HG02885 (cell line): ENCODE data around the gene MT1B.
"Not testable (repeated sequence)": the region's sequence is repeated elsewhere in the genome, so short reads cannot be mapped to it uniquely, and the experiment has no call there.

ENCODE experiments used
- ATAC-seq: cut with Tn5 transposase; IDR thresholded peaks from one replicate; pipeline ENCODE4 v1.9.1; 2021; ENCODE audit warnings: mild to moderate bottlenecking; ENCODE audit not compliant: unreplicated experiment, poor library complexity

Gene MT1B

DNA sequence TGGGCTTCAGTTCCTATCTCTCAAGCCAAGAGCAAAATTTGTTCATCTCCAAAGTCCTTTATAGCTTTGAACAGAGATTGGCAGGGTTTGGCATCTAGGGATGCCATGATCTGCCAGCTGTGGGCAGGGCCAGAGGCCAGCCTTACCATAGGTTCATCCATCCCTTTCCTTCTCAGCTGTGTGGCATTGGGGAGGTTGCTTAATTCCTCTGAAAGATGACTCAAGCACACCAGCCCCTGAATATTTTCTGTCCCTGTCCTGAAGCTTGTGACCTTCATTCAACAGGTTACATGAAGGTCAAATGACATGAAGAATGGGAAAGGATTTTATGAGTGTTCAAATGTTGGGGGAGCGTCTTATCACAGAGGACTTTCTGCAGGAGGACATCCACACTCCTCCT, 12.8 kb downstream of the MT1B start:
- no peak for ATAC-seq

DNA sequence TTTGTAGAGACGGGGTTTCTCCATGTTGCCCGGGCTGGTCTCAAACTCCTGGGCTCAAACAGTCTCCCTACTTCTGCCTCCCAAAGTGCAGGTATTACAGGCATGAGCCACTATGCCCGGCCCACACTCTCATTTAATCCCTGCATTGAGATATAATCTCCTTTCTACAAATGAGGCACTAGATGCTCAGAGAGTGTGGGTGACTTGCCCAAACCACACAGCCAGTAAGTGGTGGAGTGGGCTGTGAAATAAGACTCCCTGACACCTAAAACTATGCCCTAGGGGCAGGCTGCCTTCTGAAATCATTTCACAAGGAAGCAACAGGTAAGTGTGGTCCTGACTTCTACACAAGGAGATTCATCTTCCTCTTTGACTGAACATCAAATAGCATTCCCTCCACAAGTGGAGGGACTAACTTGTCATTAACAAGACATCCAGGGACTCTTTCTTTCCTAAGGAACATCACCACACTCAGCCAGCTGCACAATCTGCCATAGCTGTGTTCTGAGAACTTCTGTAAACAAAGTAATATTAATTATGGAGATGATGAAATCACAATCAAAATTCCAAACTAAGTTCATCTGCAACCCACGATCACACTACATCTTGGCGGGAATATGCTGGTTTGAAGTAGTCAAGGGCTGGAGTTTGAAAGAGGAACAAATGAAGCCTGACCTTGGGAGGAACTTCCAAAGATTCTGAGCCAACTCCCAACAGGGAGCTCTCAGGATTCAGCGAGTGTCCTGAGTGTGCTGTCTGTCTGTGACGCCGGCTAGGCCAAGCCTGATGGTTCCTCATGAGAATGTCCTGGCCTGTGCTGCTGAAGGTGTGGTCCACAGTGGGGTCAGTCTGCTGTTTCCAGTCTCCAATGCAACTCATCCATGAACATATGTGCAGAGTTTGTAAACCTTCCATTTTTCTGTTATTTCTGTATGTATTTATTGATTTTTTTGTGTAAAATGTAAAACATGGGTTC, 13.9 kb downstream of the MT1B start:
- not testable (repeated sequence) for ATAC-seq

DNA sequence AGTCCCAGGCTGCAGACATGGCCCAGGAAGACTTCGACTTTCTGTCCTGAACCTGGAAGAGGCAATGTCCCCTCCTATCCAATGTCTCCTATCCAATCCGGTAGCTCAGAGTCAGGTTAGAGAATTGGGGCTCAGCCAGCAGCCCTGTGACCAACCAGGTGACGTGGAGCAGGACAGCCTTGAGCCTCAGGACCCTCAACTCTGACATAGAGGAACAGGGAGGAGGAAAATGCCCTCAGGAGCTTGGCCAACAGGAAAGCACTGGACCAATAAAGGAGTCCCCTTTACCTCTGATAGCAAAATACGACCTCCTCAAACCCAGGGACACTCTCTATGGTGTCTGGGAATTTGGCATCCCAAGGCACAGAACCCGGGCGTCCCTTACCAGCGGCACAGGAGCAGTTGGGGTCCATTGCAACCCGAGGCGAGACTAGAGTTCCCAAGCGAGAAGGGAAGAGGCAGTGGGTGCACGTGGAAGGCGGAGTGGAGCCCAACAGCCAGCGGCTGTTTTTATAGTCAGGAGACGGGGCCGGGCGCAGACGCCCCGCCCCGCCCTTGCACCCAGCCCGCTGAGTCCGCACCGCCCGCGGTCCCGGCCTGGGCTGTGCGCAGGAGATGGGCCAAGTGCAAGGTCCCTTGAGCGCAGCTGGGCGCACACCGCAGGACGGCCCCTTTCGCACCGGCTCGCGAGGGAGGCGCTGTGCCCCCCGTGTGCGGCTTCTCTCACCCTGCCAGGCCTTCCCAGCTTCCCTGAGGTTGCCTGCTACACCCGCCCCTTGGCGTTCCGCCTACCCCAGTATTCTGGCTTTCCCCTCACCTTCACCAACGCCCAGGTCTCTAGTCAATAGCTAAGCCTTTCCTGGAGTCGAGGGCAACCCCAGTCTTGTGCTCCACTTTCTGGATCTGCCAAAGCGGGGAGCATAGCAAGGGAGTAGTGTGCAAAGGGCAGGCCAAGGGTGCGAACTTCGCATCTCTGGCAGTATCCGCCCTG, 16.2 kb downstream of the MT1B start, which contains the start of gene MT1G:
TSS of gene MT1G (minus strand) at position 485 of the 991 bp plus-strand sequence. CDS start at position 413, 72 bp downstream.
- ATAC-seq: no peak

DNA sequence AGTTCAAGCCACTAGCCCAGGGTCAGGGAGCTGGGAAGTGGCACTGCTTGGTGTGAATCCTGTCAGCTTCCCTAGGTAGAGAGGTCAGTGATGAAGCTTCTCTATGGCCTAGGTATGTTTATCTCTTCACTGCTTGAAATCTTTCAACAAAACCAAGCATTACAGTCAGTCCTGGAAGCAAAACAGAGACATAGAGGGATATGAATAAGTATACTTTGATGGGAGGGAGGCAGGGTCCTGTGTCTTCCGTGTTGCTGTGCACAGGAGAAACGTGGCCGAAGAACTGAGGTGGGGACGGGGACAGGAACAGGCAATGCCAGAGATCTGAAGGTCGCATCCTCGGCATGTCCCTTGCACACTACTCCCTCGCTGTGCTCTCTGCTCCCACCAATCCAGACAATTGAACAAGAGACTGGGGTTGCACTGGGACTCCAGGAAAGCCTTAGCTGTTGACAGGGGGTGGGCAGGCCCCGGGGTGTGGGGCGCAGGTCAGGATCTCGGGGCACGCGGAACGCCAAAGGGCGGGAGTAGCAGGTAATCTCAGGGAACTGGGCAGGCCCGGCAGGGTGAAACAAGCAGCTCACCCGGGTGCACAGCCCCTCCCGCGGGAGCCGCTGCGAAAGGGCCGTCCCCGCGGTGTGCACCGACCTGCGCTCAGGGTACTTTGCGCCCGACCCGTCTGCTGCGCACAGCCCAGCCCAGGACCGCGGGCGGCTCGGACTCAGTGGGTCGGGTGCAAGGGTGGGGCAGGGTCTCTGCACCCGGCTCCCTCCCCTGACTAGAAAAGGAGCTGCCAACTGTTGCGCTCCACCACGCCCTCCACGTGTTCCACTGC, 17.5 kb downstream of the MT1B start, which contains the start of gene MT1H:
TSS of gene MT1H (plus strand) at position 810 of the 835 bp plus-strand sequence. CDS start 71 bp downstream, outside the sequence.
- no peak for ATAC-seq

DNA sequence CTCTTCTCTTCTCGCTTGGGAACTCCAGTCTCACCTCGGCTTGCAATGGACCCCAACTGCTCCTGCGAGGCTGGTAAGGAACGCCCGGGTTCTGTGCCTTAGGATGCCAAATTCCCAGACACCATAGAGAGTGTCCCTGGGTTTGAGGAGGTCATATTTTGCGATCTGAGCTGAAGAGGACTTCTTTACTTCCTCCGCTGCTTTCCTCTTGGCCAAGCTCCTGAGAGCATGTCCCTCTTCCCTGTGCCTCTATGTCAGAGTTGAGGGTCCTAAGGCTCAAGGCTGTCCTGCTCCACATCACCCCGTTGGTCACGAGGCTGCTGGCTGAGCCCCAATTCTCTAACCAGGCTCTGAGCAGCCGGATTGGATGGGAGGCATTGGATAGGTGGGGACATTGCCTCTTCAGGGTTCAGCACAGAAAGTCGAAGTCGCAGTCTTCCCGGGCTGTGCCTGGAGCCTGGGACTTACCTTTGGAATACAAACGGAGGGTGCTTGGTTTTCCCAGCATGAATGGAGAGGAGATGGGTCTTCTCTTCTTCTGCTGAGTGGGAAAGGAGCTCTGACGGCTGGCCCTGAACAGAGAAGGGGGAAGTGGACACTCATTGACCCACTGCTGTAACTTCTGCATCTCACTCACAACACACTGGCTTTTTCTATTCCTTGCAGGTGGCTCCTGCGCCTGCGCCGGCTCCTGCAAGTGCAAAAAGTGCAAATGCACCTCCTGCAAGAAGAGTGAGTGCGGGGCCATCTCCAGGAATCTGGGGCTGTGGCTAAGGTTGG, 18.3 kb downstream of the MT1B start:
- ATAC-seq: no peak

DNA sequence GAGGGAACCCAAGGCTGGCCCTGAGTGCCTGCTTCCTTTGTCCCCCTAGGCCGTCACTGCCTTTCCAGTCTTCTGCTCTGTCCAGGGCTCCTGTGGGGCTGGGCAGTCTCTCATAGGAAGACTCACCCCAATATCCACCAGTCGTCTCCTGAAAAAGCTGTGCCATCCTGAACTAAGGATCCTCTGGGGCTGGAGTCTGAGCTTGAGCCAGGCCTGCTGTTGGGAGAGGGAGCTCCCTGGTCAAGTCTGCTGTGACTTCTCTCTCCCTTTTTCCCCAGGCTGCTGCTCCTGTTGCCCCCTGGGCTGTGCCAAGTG, 18.9 kb downstream of the MT1B start:
- no peak for ATAC-seq

DNA sequence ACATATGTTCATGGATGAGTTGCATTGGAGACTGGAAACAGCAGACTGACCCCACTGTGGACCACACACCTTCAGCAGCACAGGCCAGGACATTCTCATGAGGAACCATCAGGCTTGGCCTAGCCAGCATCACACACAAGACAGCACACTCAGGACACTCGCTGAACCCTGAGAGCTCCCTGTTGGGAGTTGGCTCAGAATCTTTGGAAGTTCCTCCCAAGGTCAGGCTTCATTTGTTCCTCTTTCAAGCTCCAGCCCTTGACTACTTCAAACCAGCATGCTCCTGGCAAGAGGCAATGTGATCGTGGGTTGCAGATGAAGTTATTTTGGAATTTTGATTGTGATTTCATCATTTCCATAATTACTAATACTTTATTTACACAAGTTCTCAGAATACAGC, 20.0 kb downstream of the MT1B start:
- not testable (repeated sequence) for ATAC-seq

DNA sequence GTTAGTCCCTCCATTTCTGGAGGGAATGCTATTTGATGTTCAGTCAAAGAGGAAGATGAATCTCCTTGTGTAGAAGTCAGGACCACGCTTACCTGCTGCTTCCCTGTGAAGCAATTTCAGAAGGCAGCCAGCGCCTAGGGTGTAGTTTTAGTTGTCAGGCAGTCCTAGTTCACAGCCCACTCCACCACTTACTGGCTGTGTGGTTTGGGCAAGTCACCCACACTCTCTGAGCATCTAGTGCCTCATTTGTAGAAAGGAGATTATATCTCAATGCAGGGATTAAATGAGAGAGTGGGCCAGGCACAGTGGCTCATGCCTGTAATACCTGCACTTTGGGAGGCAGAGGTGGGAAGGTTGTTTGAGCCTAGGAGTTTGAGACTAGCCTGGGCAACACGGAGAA, 20.5 kb downstream of the MT1B start:
- not testable (repeated sequence) for ATAC-seq

DNA sequence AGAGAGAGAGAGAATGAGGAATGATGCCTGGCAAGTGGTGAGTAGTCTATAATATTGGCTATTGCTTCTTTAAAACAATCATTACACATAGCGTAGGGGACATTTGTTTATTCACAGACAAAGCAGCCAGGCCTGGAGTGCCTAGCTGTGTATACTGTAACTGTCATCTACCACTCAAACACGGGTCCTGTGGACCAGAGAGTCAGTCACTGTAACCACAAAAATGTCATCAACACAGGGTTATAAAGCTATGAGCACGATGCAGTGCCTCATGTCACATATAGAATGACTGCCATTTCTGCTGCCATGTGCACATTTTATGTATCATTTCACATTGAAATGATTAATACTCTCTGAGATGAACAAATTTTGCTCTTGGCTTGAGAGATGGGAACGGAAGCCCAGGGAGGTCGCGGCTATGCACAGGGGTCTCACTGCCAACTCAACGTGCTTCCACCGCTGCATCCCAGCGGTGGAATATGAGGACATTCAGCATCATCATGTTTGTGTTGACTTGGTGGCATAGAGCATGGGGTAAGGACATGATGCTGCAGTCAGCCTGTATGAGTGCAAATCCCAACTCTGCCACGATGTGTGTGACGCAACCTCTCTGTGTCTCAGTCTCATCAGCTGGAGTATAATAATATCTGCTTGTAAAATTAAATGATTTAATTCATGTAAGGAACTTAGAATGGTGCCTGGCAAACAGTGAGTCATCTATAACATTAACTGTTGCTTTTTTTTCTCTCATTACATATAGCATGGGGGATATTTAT, 21.3 kb downstream of the MT1B start:
- no peak for ATAC-seq

DNA sequence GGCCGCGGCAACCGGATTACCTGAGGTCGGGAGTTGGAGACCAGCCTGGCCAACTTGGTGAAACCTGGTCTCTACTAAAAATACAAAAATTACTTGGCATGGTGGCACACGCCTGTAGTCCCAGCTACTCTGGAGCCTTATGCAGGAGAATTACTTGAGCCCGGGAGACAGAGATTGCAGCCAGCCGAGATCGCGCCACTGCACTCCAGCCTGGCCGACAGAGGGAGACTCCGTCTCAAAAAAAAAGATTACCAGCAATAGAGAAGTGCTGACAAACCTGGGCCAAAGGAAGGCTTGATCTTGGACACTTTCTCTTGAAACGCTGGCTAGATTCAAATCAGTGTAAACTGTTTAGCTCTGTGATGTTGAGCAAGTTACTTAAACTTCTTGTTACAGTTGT, 22.2 kb downstream of the MT1B start:
- ATAC-seq: no peak

DNA sequence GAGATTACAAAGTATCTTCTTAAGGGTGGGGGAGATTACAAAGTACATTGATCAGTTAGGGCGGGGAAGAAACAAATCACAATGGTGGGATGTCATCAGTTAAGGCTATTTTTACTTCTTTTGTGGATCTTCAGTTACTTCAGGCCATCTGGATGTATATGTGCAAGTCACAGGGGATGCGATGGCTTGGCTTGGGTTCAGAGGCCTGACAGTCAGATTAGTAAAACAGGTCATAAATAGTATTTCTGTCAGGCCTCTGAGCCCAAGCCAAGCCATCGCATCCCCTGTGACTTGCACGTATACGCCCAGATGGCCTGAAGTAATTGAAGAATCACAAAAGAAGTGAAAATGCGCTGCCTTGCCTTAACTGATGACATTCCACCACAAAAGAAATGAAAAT, 22.9 kb downstream of the MT1B start:
- ATAC-seq: not testable (repeated sequence)

DNA sequence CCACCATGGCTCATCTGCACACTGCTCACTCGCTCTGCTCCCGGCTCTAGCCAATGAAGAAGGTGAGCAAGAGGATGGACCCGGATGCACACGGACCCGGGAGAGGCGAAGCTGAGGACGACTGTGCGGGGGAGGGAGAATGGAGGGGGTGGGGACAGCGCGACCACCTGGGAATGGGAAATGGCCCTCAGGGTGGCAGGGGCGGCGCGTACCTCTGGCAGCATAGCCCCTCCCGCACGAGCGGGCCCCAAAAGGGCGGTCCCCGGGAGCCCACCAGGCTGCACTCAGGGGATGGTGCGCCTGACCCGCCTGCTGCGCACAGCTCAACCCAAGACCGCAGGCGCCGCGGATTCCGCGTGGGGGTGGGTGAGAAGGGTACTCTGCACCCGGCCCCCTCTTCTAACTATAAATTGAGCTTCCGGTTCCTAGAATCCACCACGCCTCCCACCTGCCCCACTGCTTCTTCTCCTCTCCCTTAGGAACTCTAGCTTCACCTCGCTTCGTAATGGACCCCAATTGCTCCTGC, 24.1 kb downstream of the MT1B start:
- ATAC-seq: no peak

DNA sequence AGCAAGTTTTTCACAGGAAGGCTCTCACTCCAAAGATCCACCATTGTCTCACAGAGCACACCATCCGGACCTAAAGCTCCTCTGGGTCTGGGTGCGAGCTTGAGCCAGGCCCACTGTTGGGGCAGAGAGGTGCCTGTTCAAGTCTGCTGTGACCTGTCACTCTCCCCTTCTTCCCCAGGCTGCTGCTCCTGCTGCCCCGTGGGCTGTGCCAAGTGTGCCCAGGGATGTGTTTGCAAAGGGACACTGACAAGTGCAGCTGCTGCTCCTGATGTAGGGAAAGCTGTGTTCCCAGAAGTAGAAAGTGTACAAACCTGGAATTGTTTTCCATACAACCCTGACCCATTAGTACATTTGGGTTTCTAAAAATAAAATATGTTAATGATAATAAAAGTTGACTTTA, 25.8 kb downstream of the MT1B start:
- no peak for ATAC-seq

DNA sequence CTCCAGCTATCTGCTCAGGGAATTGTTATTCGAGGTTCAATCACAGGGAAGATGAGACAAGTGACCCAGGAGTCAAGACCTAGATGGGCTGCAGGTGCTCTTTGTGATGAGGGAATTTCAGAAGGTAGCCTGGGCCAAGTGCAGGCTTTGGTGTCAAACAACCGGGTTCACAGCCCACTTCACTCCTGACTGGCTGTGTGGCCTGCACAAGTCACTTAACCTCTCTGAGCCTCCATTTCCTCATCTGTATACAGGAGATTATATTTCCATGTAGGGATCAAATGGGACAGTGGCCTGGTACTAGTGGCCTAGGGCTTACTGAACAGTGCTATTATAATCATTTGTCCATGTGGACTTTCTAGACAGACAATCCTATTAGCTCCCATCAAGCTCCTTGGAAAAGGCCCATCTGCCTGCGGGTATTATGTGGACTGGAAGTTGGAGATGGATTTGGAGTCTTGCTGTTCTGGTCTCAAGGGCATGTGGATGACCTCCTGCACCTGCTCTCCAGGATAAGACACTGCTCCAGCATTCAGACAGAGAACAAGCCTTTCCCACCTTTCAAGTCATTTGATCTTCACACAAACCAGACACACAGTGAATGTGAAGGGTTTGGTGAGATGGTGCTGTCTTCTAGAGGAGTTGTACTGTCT, 27.5 kb downstream of the MT1B start:
- ATAC-seq: no peak

DNA sequence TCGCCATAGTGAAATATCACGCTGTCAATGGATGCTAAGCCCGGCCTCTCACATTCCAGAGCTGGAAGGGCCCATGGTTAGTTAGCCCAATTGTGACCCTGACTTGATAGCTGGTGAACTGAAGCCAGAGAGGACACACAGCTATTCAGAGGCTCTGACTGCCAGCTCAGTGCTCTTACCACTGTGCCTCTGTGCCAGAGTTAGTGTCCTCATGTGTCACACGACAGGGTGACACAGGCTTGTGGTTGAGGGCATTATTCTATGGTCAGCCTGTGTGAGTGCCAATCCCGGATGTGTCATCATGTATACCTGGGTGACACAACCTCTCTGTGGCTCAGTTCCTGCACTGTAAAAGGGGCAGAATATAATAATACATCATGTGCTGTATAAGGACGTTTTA, 28.1 kb downstream of the MT1B start:
- no peak for ATAC-seq

DNA sequence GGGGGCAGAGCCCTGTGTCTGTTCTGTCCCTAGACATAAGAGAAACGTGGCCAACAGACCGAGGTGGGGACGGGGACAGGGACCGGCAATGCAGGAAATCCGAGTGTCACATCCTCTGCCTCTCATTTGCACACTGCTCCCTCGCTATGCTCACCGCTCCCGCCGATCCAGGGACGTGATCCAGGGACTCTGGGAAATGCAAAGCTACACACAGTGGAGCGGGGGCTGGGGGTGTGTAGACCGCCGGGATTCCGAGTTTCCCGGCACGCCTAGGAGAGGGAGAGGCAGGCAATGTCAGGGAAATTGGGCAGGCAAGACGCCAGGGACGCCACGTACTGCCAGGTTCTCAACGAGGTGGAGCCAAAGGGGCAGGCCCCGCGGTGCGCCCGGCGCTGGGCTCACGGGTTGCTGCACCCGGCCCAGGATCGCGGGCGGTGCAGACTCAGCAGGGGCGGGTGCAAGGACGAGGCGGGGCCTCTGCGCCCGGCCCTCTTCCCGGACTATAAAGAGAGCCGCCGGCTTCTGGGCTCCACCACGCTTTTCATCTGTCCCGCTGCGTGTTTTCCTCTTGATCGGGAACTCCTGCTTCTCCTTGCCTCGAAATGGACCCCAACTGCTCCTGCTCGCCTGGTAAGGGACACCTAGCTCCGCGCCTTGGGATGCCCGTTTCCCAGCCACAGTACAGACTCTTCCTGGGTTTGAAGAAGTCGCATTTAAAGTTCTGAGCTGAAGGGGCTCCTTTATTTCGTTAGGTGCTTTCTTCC, 30.4 kb downstream of the MT1B start, which contains the start of gene MT1X:
TSS of gene MT1X (plus strand) at position 532 of the 764 bp plus-strand sequence. CDS start at position 603, 71 bp downstream.
- peak; percentile 99 for ATAC-seq
